TTC549 (cell line): ENCODE data around the gene VCL.

Source experiments
- FAIRE-seq: peaks from 2 replicates; lab custom pipeline; 2012; peaks lifted over from hg19 to GRCh38; lab: Jason Lieb, UNC

Gene VCL

DNA sequence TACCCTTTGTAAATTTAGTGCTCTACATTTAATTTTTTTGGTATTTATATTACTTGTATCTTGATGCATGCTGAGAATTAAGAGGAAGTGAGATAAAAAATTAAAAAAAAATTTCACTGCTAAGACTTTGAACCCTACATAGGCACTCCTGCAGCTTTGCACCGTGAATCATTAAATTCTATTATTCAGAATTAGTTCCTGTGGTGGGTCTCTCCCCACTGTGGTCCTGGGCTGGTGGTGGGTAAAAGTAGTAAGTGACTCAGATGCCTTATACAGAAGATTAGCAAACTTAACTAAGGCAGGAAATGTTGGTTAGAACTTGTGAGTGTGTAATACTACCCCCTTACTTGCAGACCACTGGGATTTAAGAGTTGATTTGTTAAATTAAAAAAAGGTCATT is 80.1 kb downstream of the VCL start:
- FAIRE-seq: no peak

DNA sequence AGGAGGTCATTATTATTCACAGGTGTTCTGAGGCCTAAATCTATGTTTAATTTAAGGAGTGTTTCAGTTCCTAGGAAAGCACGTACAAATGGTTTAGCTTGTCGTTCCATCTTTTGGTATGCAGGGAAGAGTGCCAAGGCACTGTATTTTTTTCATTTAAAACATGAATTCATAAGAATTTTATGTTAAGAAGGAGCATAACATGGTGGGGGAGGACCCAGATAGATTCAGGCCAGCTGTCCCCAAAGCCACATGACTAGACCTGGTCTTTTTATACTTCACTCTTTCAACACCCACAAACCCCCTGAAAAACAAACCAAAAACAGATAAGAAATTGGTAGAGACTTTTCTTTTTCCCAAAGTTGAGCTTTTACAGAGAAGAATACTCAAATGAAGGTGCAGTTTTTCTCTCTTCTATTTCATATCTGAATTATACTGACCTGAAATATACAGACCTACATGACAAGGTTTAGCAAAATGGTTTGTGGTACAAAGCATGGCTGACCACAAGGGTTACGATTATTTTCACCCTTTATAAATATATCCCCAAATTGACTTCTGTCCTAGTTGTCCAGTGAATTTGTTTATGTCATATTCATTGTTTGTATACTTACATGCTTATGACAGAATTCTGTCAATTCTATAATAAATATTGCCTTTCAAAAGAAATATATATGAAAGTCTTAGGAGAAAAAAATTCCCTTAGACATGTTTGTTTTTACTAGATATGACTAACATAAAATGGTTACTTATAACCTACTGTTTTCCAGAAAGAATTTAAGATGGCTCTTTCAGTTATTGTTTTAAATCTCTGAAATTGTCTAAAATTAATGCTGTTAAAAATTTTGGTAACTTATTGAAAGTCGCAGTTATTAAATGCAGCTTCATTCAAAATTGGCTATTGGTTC is 81.4 kb downstream of the VCL start:
- no peak for FAIRE-seq

DNA sequence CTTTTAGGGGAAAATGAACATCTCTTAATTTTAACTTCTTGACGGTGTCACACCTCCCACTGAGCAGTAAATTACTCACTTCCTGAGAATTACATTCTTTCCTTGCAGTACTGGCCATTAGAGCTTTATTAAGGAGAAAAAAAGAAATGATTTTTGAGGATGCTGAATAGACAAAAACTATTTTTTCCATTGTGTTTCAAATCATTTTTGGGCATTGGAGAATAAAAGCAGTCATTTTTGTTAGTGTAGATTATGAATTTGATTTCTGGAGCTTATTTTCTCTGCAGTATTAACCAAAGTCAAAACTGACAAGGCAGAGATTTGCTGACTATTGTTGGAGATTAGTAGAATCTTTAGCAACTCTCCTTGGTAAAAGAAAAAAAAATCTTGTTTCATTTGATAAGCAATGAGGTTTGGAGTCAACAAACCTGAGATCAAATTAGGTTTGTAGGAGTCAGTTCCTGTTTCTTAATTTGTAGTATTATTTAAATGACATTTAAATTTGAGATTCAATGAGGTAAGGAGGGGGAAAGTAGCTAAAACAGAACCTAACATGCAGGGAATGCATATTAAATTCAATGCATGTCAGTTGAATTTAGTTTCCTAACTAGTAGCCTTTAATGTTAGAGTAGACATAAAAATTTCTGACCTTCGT is 82.1 kb downstream of the VCL start:
- no peak for FAIRE-seq

DNA sequence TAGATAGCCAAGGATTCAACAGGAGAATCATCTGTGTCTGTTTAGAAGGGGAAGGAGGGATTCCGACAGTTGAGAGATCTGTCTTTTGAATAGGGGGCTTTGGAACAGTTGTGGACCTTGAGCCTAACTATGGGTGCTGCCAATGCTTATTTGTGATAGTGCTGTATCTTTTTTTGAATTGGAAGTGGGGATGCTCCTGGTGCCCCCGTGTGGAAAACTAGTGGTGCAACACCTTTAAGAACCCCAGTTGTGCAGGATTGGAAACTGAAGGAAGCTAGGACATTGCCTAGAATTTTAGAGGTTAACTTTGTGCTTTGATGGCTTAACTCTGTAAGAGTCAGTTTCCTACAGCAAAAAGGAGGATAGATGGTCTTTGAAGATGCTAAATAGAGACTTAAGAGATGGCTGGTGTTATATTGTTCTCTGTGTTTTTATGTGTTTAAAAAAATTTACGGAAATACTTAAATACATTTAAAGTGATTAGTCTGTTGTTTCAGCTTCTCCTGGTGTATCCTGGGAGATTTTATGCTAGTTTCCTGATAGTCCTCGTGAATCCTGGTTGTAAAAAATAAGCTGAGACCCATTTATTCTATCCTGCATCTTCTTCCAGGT is 83.4 kb downstream of the VCL start:
- FAIRE-seq: peak; percentile 19

DNA sequence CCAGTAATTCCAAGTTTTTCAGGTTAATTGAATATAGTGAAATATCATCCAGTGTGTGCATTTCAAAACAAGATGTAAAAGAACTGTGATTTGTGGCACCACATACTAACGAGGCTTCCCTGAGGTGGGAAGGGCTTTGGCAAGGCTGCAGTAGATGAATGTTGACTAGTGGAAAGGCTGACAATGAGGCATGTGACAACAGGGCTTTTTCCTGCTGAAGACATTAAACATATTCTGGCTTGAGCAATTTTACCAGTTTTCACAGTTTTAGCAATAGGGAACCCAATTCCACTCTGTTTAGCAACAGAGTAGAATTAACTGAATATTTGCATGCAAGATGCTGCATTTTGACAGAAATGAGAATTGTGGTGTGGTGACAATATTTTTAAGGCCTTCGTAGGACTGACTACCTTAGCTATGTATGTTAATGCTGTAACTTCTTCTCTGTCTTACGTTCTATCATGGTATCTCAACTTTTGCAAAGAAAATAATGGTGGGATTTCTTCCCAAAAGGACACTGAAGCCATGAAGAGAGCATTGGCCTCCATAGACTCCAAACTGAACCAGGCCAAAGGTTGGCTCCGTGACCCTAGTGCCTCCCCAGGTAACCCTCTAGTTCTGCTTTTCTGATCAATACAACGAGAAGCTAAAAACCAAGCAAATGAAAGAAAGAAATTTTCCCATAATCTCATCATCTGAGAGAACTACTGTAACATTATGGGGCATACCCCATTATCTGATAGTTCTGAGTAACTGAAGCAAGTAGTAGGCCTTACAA is 84.2 kb downstream of the VCL start:
- no peak for FAIRE-seq

DNA sequence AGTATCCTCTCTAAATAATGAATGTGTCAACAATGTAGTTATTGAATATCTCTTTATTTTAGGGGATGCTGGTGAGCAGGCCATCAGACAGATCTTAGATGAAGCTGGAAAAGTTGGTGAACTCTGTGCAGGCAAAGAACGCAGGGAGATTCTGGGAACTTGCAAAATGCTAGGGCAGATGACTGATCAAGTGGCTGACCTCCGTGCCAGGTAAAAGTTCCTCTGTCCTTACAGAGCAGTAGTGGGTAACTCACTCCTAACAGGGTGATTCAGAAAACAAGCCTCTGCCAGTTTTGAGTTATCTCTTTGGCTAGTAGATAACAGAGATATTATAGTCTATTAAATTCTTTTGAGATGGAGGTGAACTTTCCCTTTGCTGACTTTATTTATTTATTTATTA is 85.4 kb downstream of the VCL start:
- no peak for FAIRE-seq

DNA sequence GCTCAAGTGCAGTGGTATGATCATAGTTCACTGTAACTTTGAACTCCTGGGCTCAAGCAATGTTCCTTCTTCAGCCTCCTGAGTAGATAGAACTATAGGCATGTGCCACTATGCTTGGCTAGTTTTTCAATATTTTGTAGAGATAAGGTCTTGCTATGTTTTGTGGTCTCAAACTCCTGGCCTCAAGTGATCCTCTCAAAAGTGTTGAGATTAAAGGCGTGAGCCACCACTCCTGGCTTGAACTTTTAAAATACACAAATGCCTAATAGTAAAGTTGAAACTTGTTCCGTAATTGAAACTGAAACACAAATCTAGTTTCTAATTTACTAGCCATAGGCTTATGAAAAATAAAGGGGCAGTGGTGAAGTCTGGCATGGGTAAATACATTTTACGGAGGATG is 87.0 kb downstream of the VCL start:
- no peak for FAIRE-seq

DNA sequence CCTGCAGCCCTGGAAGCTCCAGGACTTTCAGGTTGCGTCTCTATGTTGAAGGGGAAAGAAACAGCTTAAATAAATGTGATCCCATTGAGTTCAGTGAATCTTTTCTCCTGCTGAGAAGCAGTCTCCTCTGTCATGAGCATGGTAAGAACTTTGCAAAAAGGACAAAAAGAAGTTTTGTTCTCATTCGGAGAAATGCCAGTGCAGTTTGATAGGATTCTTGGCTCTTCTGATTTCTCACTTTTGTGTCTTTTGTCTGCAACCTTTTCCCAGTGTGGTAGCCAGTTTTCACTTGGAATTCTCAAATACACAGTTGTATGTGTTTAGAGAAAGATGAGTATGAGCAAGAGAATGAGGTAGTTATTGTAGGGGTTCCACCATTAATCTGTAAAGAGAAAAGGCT is 88.4 kb downstream of the VCL start:
- FAIRE-seq: no peak

DNA sequence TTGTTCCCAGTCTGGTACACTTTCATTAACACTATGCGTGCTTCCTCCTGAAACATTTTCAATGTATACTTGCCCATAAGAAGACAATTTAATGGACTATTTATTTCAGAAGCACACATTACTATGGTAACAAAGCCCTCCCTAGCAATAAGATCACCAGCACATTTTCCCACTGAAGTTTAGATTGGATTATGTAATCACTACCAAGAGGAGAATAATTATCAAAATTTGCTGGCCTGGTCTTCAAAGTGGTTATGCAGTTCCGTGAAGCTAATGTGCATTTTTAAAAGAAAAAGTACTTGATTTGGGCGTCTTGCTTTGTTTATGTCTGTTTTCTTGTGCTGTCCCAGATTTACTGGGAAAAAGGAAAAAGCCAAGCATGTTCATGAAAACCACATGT is 90.8 kb downstream of the VCL start:
- FAIRE-seq: no peak

DNA sequence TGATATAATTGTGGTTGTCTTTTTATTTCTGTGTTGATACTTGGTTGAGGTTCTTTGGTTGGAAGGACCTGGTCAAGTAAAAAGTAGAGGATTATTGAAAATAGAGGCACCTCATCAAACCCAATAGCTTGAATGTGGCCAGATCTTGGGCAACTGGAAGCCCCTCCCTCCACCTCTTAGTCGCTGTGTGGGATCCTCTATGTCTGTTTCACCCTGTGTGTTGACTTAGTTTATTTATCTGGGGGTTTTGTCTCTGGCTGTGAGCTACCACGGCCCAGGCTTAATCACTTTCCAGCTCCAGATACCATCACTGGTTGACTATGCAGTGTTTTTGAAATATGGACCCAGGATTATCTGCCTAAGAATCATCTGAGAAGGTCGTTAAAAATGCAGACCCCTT is 94.5 kb downstream of the VCL start:
- no peak for FAIRE-seq

DNA sequence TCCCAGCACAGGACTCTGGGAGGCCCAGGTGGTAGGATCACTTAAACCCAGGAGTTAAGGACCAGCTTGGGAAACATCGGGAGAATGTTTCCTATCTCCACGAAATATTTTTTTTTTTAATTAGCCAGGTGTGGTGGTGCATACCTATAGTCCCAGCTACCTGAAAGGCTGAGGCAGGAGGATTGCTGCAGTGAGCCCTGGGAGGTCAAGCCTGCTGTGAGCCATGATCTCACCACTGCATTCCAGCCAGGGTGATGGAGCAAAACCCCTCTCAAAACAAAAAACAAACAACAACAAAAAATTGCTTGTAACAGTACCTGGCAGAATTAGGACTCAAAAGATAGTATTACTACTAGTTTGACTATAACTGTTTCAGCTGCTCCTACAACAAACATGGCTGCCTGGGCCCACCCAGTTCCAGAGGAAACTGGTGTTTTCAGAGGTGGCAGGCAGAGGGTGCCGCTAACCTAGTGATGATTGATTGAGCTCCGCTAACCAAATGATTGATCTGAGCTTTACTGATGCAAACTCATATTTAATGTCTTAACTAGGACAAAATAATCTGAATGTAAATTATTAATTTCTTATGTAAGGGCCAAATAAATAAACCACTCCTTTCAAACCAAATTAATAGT is 95.7 kb downstream of the VCL start:
- no peak for FAIRE-seq

DNA sequence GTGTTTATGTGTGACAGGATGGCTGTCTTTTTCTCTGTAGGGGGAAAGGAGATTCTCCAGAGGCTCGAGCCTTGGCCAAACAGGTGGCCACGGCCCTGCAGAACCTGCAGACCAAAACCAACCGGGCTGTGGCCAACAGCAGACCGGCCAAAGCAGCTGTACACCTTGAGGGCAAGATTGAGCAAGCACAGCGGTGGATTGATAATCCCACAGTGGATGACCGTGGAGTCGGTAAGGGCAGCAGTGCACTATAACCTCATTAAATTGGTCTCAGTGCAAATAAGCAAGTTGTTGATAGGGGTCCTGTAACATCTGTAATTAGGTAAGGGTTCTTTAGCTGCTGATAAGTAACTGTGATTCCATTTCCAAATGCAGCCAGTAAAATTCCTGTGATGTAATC is 96.3 kb downstream of the VCL start:
- no peak for FAIRE-seq

DNA sequence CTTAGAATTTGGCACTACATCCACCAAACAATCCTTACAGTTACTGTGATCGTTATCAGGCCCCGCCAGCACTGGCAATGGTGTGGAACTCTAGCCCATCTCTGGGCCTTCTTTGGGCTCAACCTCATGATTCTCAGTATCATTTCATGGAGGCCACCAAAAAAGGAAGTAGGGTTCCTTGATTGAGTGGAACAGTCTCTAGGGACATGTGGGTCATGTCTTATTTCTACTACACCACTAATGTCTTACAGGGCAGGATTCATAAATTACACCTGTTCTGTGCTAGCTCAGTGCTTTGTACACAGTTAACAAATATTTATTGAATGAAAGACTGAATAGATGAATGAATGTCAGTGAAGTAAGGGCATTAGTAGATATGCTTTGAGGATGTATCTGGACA is 98.9 kb downstream of the VCL start:
- no peak for FAIRE-seq

DNA sequence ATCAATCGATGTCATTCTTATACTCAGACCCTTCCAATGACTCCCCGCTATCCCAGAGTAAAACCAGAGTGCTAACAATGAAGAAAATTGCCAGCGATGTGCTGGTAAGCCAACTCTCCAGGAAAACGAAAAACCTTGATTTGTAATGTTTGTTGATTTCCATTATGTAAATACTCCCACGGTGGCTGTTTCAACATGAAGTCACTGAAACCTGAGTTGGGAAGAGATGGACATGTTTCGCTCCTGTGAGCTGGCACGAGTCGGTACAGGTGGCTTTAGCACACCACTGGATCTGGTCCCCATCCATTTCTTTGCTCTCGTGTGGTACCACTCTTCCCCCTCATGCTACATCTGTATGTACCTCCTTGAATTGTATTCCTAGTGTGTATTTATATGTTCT is 99.9 kb downstream of the VCL start:
- FAIRE-seq: no peak

DNA sequence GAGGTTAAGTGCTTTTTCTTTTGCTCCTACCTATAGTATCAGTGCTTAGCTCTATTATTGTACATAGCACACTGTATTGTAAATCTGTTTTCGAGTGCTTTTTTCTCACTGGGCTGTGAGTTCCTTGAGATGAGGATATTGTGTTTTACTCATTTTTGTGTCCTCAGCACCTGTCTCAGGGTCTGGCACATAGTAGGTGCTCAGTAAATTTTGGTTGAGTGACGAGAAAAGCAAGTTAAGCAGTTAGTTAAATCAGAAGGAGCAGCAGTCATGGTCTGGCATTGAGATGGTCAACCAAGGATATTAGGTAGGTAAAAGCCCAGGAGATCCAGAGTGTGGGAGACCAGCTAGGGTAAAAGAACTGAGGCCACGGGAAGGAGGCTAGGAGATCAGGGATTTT is 101.5 kb downstream of the VCL start:
- no peak for FAIRE-seq

DNA sequence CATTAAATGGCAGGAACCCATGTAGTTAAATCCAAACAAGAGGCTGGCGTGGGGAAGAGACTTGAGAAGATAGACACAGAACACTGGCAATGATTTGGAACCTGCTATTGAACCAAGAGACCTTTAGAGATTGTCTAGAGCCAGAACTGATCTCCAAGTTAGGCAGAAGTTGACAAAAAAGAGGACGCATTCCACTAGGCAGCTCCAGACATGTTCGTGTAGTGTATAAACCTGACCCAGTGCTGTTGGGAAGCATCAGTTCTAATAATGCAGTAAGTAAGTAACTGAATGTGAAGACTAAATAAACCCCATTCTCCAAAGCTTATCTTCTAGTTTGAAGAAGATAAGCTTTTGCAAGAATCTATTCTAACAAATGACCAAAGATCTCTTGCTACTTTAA is 101.9 kb downstream of the VCL start:
- no peak for FAIRE-seq

DNA sequence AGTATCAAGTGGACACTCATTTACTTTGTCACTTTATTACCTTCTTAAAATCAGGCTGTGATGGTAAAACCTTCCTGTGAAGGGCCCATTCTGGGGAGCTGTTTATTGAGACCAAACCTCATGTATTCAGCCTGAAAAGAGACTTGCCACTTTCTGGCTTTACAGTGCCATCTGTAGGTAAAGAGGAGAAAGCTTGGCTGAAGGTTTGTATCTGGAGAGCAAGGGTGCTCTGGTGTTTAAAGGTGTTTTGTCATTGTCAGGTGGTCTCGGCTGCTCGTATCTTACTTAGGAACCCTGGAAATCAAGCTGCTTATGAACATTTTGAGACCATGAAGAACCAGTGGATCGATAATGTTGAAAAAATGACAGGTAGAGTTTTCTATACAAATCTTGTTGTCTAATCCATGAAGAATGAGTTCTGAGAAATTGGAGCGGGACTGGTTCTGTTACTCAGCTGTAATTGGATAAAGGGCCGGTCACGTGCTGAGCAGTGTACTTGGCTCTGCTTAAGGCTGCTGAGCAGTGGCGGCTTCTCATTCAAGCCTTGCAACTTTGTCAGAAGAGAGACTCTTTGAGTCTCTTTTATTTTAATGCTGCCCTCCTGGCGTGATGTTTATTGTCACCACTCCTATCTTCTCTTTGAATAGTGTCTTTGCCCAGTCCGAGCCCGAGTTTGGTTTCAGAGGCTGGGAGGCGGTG is 105.8 kb downstream of the VCL start:
- no peak for FAIRE-seq

DNA sequence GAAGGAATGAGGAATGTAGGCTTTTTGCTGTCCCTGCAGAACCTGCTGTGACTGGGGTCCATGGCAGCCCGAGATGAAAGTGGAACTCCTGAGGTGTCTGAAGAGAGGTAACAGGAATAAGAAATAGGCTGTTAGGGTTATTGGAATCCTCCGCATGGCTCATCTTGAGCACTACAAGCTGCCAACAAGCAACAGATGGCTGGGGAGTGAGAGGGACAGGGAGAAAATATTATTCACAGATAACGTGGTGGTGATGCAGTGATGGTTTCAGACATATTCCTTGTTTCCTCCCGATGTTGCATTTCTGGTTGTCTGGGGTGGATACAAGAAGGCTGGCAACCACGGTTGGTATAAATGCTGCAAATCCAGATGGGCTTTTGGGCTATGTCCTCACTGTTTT is 106.6 kb downstream of the VCL start:
- no peak for FAIRE-seq

DNA sequence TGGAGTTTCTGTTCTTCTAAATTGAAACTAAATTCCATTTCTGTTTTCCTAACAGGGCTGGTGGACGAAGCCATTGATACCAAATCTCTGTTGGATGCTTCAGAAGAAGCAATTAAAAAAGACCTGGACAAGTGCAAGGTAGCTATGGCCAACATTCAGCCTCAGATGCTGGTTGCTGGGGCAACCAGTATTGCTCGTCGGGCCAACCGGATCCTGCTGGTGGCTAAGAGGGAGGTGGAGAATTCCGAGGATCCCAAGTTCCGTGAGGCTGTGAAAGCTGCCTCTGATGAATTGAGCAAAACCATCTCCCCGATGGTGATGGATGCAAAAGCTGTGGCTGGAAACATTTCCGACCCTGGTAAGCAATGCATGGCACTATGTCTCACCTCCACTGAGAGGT is 107.1 kb downstream of the VCL start:
- FAIRE-seq: no peak

DNA sequence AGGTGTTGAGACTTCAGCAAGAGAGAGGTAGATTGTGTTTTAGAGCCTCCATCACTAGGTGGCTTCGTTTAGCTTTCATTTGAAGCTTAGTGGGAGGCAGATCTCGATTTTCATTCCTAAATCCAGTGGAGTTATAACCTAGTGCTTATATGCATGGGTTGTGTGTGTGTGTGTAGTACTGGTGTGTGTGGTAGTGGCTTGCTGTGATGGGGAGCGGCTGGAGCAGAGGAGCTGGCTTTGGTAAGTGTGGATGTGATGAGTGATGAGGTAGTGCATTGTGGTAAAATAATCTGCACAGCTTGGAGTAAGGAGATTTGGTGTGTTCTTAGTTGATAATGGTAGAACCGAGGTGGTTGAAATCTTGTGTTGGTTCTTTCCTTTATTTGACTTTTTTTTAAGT is 109.5 kb downstream of the VCL start:
- FAIRE-seq: no peak

DNA sequence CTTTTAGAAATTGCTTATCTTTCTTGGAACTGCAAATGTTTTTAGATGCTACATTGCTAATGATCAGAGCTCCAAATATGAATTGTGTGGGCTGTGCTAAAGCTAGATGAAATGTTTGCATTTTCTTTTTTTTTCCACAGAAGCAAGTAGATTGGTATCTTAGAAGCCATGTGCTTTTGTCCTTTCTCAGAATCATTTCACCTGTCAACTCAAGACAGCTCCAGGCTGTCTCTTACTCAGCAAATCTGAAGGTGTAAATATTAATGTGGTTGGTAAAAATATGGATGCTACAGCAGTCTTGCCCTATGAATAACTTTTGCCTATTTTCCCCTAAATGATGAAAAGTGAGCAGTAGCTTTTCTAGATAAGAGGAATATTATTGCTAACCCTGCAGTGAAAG is 111.5 kb downstream of the VCL start:
- no peak for FAIRE-seq

DNA sequence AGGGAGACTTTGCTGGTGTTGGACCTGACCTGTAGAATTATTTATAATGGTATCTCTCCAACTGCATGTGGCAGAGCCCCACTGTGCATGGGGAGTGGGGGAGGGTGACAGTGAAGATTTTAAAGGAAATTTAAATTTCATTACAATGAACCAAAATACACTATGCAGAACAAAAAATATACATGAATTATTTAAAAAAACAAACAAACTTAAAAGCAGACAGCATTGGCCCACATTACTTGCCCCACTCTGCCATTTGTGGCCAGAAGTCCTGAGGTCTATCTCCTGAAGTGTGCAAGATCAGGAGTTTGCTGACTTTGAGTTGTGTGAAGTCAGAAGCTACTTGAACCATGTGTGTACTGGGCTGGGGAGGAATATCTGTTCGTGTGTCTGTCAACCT is 112.2 kb downstream of the VCL start:
- FAIRE-seq: no peak
